ENCODE measurements around the gene FATE1.

- TF ChIP-seq POLR2A (IDR thresholded peaks at IDR 0.05), result no peak
- TF ChIP-seq CTCF (IDR thresholded peaks at IDR 0.05), result no peak
These were observed 30.7 kb downstream of the FATE1 start for GRCh38 chrX:151746502-151746901.

Data from adrenal gland (tissue), 5 donors.